Bronchial epithelial cell (primary cell): ENCODE results near the gene RARRES2. TPM values are rescaled to one million over a fixed set of nuclear protein-coding genes. Genes with fewer than 3 reads are reported as not detected.

Source experiments
- DNase-seq: peaks from one replicate; pipeline ENCODE4 v3.0.0-alpha.2; 2010; ENCODE audit warnings: low read depth
- FAIRE-seq: peaks from 2 replicates; lab custom pipeline; 2011; peaks lifted over from hg19 to GRCh38; lab: Jason Lieb, UNC
- H3K27me3 ChIP-seq: 2 replicates; pipeline ENCODE4 v1.5.1; 2011; ENCODE audit warnings: low read length; ENCODE audit not compliant: control insufficient read depth, insufficient read depth
- H3K36me3 ChIP-seq: 2 replicates; pipeline ENCODE4 v1.5.1; 2011; ENCODE audit warnings: low read length; ENCODE audit not compliant: control insufficient read depth, insufficient read depth
- H3K4me3 ChIP-seq: 2 replicates; pipeline ENCODE4 v1.5.1; 2011; ENCODE audit warnings: mild to moderate bottlenecking, low read depth, low read length, control low read depth
- CTCF ChIP-seq: IDR thresholded peaks from 2 replicates; pipeline ENCODE4 v1.5.1; 2011; ENCODE audit warnings: mild to moderate bottlenecking, moderate library complexity, low read length, control low read depth, inconsistent platforms; ENCODE audit not compliant: insufficient read depth, severe bottlenecking
- total RNA-seq: library from RNA; depleted of rRNA; stranded (reverse); fragments of >200 nt; gene quantifications from 2 replicates; pipeline ENCODE4 v1.2.1, GENCODE V29; 2014

RARRES2 gene
- total RNA-seq, 1 donor from 2014 or later: 1.1 TPM

- DNase-seq (no peak), FAIRE-seq (no peak)
- Histone ChIP-seq H3K27me3 (no peaks in the 10 kb centered on the region), H3K36me3 (peaks cover 5% of the 10 kb centered on the region), H3K4me3 (no peak overlapping the region)
- no peak for TF ChIP-seq CTCF
Measured at GRCh38 chr7:150371131-150371995, 29.9 kb upstream of the RARRES2 start.

GRCh38 chr7:150370612-150371071, 29.2 kb upstream of the RARRES2 start:
- FAIRE-seq (no peak), DNase-seq (no peak)

GRCh38 chr7:150369748-150370501, 28.5 kb upstream of the RARRES2 start:
- peaks cover 5% of the 10 kb centered on the region for H3K36me3 ChIP-seq
- no peaks in the 10 kb centered on the region for H3K27me3 ChIP-seq
- FAIRE-seq: no peak
- H3K4me3 ChIP-seq: no peak overlapping the region
- DNase-seq: no peak
- TF ChIP-seq CTCF: no peak

More at GRCh38 chr7:150370612-150371071, 29.2 kb upstream of the RARRES2 start:
- Histone ChIP-seq H3K27me3 (no peaks in the 10 kb centered on the region), H3K36me3 (peaks cover 5% of the 10 kb centered on the region), H3K4me3 (no peak overlapping the region)
- TF ChIP-seq CTCF: no peak

GRCh38 chr7:150368884-150369747, 27.7 kb upstream of the RARRES2 start:
- peaks cover 5% of the 10 kb centered on the region for H3K36me3 ChIP-seq
- no peak for DNase-seq
- FAIRE-seq: no peak

More at GRCh38 chr7:150368884-150369747, 27.7 kb upstream of the RARRES2 start:
- H3K27me3 ChIP-seq: no peaks in the 10 kb centered on the region
- H3K4me3 ChIP-seq: peak overlapping the region; percentile 72
- TF ChIP-seq CTCF: no peak
